ENCODE measurements around the gene KRT222.

Gene KRT222

GRCh38 chr17:40645291-40645690, 19.7 kb downstream of the KRT222 start:
- DNase-seq (ENCODE audit: insufficient read length, low spot score) (no peak), FAIRE-seq (no peak)
- TF ChIP-seq POLR2A (IDR thresholded peaks at IDR 0.05; ENCODE audit: low read depth, low read length): no peak

DNA sequence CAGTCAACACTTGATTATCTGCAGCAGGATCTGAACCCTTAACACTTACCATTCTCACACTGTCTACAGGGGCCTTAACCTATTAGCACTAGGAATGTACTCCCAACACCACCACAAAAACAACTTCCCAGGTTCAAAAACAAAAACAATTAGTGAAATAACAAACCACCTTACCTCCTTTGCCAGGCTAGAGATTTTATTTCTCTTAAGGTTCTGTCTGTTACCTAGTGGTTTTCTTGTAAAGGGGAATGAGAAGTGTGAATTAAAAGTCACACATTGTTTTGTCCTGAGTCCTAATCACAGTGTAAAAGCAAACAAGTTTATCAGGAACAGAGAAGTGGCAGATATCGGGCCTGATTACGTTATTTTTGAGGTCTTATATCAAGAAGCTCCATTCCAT, 27.0 kb downstream of the KRT222 start:
- TF ChIP-seq POLR2A (IDR thresholded peaks at IDR 0.05; ENCODE audit: low read depth, low read length): no peak
- no peak for FAIRE-seq
- DNase-seq (ENCODE audit: insufficient read length, low spot score): no peak

DNA sequence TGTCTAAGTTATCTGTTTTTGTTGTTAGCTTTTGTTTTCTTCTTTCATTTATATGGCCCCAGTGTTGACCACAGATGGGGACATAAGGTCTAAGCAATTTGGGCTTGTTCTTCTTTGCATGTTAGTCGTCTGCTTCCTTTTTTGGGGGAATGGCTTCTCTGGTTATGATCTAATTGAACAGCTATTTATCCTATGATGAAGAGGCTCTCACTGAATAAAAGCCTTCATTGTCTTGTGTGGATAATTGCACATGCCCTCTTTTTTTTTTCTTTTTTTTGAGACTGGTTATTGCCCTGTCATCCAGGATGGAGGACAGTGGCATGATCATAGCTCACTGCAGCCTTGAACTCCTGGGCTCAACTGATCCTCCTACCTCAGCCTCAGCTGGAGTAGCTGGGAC, 31.1 kb downstream of the KRT222 start:
- no peak for TF ChIP-seq POLR2A (IDR thresholded peaks at IDR 0.05; ENCODE audit: low read depth, low read length)
- FAIRE-seq: no peak
- DNase-seq (ENCODE audit: insufficient read length, low spot score): no peak

DNA sequence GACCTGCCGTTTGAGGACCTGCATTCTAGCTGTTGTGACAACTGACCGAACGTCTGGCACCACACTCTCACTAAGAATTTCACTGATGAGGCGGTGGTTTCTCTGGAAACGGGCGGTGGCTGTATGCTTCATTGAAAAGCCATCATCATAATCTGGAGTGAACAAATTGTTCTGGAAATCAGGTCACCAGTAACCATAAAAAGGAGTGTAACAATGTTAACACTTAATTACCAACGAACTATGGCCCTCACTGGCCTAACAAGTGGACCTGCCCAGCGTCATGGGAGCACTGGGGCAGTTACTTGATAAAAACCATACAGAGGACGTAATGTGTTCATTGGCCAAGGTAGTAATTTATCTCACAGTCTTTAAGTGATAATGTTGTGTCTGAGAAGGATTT, 32.8 kb downstream of the KRT222 start:
- FAIRE-seq (no peak), DNase-seq (ENCODE audit: insufficient read length, low spot score) (no peak)
- TF ChIP-seq POLR2A (IDR thresholded peaks at IDR 0.05; ENCODE audit: low read depth, low read length): no peak

DNA sequence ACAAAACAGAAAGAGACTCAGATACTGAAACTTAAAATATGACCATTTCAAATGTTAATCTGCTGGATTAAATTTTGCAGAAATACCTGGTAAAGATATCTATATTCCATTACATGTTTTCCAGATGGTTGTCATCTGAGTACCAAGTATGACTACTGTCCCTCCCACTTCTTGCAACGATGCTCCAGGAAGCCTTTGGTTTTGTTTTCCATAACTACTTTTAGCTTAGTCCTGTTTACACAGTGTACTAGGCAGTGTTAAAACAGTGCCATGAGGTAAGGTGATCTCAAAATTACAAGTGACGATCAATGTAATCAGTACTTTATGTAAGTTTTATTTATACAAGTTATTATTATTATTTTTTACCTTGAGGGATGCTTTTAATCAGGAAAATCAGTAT, 35.1 kb downstream of the KRT222 start:
- TF ChIP-seq POLR2A (IDR thresholded peaks at IDR 0.05; ENCODE audit: low read depth, low read length): no peak
- FAIRE-seq: no peak

GRCh38 chr17:40625311-40625710, 39.7 kb downstream of the KRT222 start:
- DNase-seq (ENCODE audit: insufficient read length, low spot score) (no peak), FAIRE-seq (no peak)
- no peak for TF ChIP-seq POLR2A (IDR thresholded peaks at IDR 0.05; ENCODE audit: low read depth, low read length)

More for the DNA sequence above, 35.1 kb downstream of the KRT222 start:
- DNase-seq (ENCODE audit: insufficient read length, low spot score): no peak

GRCh38 chr17:40623419-40624210, 41.4 kb downstream of the KRT222 start:
- FAIRE-seq (no peak), DNase-seq (ENCODE audit: insufficient read length, low spot score) (no peak)
- TF ChIP-seq POLR2A (IDR thresholded peaks at IDR 0.05; ENCODE audit: low read depth, low read length): no peak

- FAIRE-seq (no peak), DNase-seq (ENCODE audit: insufficient read length, low spot score) (no peak)
- no peak for TF ChIP-seq POLR2A (IDR thresholded peaks at IDR 0.05; ENCODE audit: low read depth, low read length)
These were observed 42.5 kb downstream of the KRT222 start for GRCh38 chr17:40622509-40622928.

DNA sequence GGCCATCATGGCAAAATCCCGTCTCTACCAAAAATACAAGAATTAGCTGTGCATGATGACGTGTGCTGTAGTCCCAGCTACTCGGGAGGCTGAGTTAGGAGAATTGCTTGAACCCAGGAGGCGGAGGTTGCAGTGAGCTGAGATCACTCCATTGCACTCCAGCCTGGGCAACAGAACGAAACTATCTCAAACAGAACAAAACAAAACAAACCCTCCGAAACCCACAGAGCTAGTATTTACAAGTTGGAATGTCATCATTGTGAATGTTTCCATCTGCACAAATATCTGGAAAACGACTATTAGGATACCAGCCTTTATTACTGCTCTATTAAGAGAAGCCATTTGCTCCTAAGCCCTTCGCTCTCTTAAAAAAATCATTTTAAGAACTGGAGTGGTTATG, 43.4 kb downstream of the KRT222 start:
- FAIRE-seq (no peak), DNase-seq (ENCODE audit: insufficient read length, low spot score) (no peak)
- no peak for TF ChIP-seq POLR2A (IDR thresholded peaks at IDR 0.05; ENCODE audit: low read depth, low read length)

DNA sequence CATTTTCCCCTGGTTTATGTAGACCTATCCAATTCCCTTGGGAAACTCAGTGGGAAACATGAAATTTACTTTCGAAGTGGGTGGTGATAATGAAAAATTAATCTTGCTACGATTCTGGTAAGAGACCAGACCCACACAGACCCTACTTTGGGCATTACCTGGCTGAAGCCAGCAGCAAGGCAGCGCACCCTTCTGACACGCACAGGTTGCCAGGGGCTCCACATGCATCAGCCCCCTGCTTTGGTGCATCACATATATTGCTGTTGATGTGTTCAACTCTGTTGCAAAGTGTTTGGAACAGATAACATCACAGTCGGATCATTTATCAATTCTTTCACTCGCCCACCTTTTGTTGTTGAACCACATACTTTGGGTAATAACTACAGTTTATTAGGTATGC, 44.0 kb downstream of the KRT222 start:
- TF ChIP-seq POLR2A (IDR thresholded peaks at IDR 0.05; ENCODE audit: low read depth, low read length): no peak
- no peak for FAIRE-seq
- DNase-seq (ENCODE audit: insufficient read length, low spot score): no peak

DNA sequence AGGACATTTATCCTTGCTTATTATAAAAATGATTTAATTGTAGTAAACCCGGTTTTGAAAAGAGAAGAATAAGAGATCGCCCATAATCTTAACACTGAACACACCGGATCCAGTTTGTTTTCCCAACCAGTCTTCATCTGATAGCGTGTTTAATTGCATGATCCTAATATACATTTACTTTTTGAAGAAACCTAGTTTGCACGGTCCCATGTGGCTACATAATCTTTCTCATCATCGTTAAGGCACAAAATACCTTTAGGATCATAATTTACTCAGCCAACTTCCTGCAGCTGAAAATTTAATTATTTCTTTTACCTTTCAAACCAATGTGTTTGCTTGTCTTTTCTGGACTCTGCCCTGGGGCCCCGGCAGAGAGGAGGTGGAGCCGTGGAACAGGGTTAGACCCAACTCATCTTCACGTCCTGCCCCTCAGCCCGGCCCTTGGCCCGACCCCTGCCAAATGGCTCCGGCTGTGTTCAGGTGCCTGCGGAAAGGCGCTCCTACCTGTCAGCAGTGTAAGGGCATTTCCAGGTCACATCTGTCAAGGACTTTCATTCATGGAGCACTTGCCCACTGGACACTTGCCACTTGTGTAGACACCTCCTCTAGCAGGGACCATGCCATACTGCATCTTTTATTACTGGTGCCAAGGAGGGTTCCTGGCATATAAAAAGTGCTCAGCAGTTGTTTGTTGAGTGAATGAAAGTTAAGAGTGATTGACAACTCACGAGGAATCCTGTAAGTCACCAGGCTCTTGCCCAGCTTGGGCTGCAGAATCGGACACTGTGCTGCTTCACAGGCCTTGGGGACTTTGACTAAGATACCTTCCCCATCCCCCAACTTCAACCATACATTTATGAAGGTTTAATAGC, 46.0 kb downstream of the KRT222 start:
- TF ChIP-seq POLR2A (IDR thresholded peaks at IDR 0.05; ENCODE audit: low read depth, low read length): no peak
- FAIRE-seq (no peak), DNase-seq (ENCODE audit: insufficient read length, low spot score) (no peak)

DNA sequence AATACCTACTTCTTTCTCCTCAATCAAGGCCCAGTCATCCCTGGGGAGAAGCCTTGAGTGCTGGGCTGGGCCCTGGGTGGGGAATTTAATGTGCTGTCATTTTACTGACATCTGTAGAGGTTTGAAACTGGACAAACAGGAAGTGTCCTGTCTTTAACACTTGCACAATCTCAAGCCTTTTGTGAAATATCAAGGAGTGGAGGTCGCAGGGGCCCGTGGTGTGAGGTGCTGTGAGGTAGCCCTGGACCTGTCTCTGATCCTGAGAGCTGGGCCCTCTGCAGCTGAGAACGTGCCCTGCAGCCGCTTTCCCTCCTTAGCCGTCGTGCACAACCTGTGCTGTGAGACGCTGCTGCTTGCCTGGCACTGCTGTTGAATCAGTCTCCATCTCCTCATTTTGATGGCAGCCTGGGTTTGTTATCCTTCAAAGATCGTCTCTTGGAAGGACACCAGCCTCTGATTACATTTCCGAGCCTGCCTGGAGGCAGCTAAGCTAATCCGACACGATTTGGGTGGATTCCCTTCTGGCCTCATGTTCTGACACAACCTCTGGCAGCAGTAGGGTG, 47.2 kb downstream of the KRT222 start:
- DNase-seq (ENCODE audit: insufficient read length, low spot score): no peak

GRCh38 chr17:40616592-40616991, 48.4 kb downstream of the KRT222 start:
- DNase-seq (ENCODE audit: insufficient read length, low spot score): no peak
- no peak for TF ChIP-seq POLR2A (IDR thresholded peaks at IDR 0.05; ENCODE audit: low read depth, low read length)
- FAIRE-seq: no peak

More for the DNA sequence above, 47.2 kb downstream of the KRT222 start:
- TF ChIP-seq POLR2A (IDR thresholded peaks at IDR 0.05; ENCODE audit: low read depth, low read length): no peak
- no peak for FAIRE-seq

DNA sequence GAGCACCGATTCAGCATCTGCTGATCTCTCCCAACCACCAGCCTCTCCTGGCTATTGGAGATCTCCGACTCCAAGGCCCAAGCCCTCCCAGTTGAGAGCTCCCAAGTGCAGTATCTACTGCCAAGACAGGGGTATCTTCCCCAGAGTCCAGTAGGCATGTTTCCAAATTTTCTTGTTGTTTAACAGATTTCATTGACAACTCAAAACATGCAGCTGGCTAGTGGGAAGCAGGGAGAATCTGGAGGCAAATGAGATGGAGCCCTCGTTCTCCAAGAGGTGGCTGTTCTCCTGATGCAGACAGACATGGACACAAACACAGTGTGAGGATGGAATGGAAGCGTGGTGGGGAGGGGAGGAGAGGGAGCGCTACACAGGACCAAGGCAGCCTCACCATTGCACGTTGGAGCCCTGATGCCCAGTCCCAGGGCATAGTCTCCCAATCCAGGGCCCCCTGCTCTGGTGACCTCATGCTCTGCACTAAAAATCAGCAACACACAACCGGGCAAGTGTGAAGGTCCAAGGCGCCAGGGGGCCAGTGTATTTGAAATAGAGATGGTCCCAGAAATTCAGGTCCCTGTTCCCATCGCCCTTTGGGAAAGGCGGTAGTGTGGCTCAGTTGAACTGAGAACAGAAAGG, 49.0 kb downstream of the KRT222 start:
- no peak for FAIRE-seq
- DNase-seq (ENCODE audit: insufficient read length, low spot score): no peak
- TF ChIP-seq POLR2A (IDR thresholded peaks at IDR 0.05; ENCODE audit: low read depth, low read length): no peak
